ENCODE results near the gene FUCA1. TPM values are rescaled to one million over a fixed set of nuclear protein-coding genes. Genes with fewer than 3 reads are reported as not detected.

The FUCA1 gene
- total RNA-seq, 2 experiments from 2014 or later, result 3.6 to 4.1 TPM

- Histone ChIP-seq H3K4me1 (ENCODE audit: insufficient read depth, low read length) (peaks cover 16% of the 10 kb centered on the region), H3K9me3 (ENCODE audit: control insufficient read depth in 1 of 2, insufficient read depth in 1 of 2, low read length in 2 of 2) (no peaks in the 10 kb centered on the region), H3K27me3 (ENCODE audit: control insufficient read depth in 1 of 2, insufficient read depth in 2 of 2, low read length in 2 of 2) (no peaks in the 10 kb centered on the region), H3K36me3 (ENCODE audit: insufficient read depth, low read length) (peaks cover 58% of the 10 kb centered on the region), H3K4me3 (ENCODE audit: low read length) (no peak overlapping the region), H3K27ac (ENCODE audit: low read depth in 1 of 2, low read length in 2 of 2) (no peak overlapping the region)
- intact Hi-C loops (cut with DNase I, micrococcal nuclease), result loop anchor here (5.0 kb wide), 2 partner anchors 103 to 213 kb away; no protein-coding TSS in a partner anchor
- POLR2A ChIA-PET, result no interaction called here
- CTCF ChIA-PET, result interaction anchor here (3.0 kb wide), 1 partner anchor 42 kb away, joined by 6 read pairs; no protein-coding TSS in a partner anchor
- no peaks in the 10 kb centered on the region for H3K27me3 Mint-ChIP-seq
- H3K4me3 Mint-ChIP-seq, result no peak overlapping the region
- H3K27ac Mint-ChIP-seq, result no peak overlapping the region
- DNase-seq (no peak), ATAC-seq (ENCODE audit: poor library complexity) (no peak)
- TF ChIP-seq CTCF (IDR thresholded peaks at IDR 0.05), result no peak
- no peaks in the 10 kb centered on the region for H3K9me3 Mint-ChIP-seq
- H3K4me1 Mint-ChIP-seq (ENCODE audit: low read depth), result peaks cover 14% of the 10 kb centered on the region
- peaks cover 70% of the 10 kb centered on the region for H3K36me3 Mint-ChIP-seq (ENCODE audit: low read depth)
These were observed 54.1 kb downstream of the FUCA1 start for GRCh38 chr1:23814016-23814415.

GRCh38 chr1:23810818-23811540 lies 57.1 kb downstream of the FUCA1 start:
- Histone ChIP-seq H3K4me3 (ENCODE audit: low read length) (no peak overlapping the region), H3K4me1 (ENCODE audit: insufficient read depth, low read length) (peaks cover 16% of the 10 kb centered on the region), H3K9me3 (ENCODE audit: control insufficient read depth in 1 of 2, insufficient read depth in 1 of 2, low read length in 2 of 2) (no peaks in the 10 kb centered on the region), H3K27me3 (ENCODE audit: control insufficient read depth in 1 of 2, insufficient read depth in 2 of 2, low read length in 2 of 2) (no peaks in the 10 kb centered on the region), H3K27ac (ENCODE audit: low read depth in 1 of 2, low read length in 2 of 2) (no peak overlapping the region), H3K36me3 (ENCODE audit: insufficient read depth, low read length) (peaks cover 32% of the 10 kb centered on the region)
- peak in 11 of 14 experiments; percentile 29 to 80 (median 45) for DNase-seq
- peak; percentile 54 for TF ChIP-seq CTCF (IDR thresholded peaks at IDR 0.05)
- no peaks in the 10 kb centered on the region for H3K9me3 Mint-ChIP-seq
- H3K27ac Mint-ChIP-seq, result no peak overlapping the region
- H3K4me1 Mint-ChIP-seq (ENCODE audit: low read depth), result peaks cover 14% of the 10 kb centered on the region
- ATAC-seq (ENCODE audit: poor library complexity), result peak; percentile 74
- no peak overlapping the region for H3K4me3 Mint-ChIP-seq
- ChIA-PET POLR2A (interaction anchor here (1.2 to 2.1 kb wide), 6 partner anchors 10 to 149 kb away, joined by 3 to 8 read pairs (median 4); partner anchors contain the start of genes PITHD1 and PNRC2), CTCF (interaction anchor here (0.8 to 3.1 kb wide), 22 partner anchors 8 to 217 kb away, joined by 3 to 44 read pairs (median 6); partner anchors contain the start of genes FUCA1, GALE, HMGCL and LYPLA2)
- no peaks in the 10 kb centered on the region for H3K27me3 Mint-ChIP-seq
- intact Hi-C loops (cut with DNase I, micrococcal nuclease), result loop anchor here (1.0 to 5.0 kb wide), 3 partner anchors 57 to 216 kb away; partner anchors contain the start of gene FUCA1 (in 1 of the 2)
- H3K36me3 Mint-ChIP-seq (ENCODE audit: low read depth), result peaks cover 60% of the 10 kb centered on the region

- H3K9me3 Mint-ChIP-seq, result no peaks in the 10 kb centered on the region
- H3K36me3 Mint-ChIP-seq (ENCODE audit: low read depth), result peaks cover 59% of the 10 kb centered on the region
- no peaks in the 10 kb centered on the region for H3K27me3 ChIP-seq (ENCODE audit: control insufficient read depth in 1 of 2, insufficient read depth in 2 of 2, low read length in 2 of 2)
- no peak overlapping the region for H3K27ac Mint-ChIP-seq
- CTCF ChIA-PET, result interaction anchor here (0.6 to 3.1 kb wide), 20 partner anchors 9 to 149 kb away, joined by 3 to 44 read pairs (median 6); partner anchors contain the start of genes FUCA1, GALE, HMGCL and LYPLA2
- H3K27me3 Mint-ChIP-seq, result no peaks in the 10 kb centered on the region
- H3K27ac ChIP-seq (ENCODE audit: low read depth in 1 of 2, low read length in 2 of 2), result no peak overlapping the region
- H3K4me3 Mint-ChIP-seq, result no peak overlapping the region
- H3K36me3 ChIP-seq (ENCODE audit: insufficient read depth, low read length), result peaks cover 28% of the 10 kb centered on the region
- peaks cover 14% of the 10 kb centered on the region for H3K4me1 Mint-ChIP-seq (ENCODE audit: low read depth)
- H3K9me3 ChIP-seq (ENCODE audit: control insufficient read depth in 1 of 2, insufficient read depth in 1 of 2, low read length in 2 of 2), result no peaks in the 10 kb centered on the region
- TF ChIP-seq CTCF (IDR thresholded peaks at IDR 0.05), result peak; percentile 68
- H3K4me1 ChIP-seq (ENCODE audit: insufficient read depth, low read length), result peaks cover 16% of the 10 kb centered on the region
- DNase-seq, result peak; percentile 73 to 91 (median 78)
- POLR2A ChIA-PET, result interaction anchor here (1.0 to 2.1 kb wide), 9 partner anchors 8 to 150 kb away, joined by 3 to 10 read pairs (median 4); partner anchors contain the start of genes HMGCL, PITHD1 and PNRC2
- H3K4me3 ChIP-seq (ENCODE audit: low read length), result no peak overlapping the region
- ATAC-seq (ENCODE audit: poor library complexity), result peak; percentile 94
- intact Hi-C loops (cut with DNase I, micrococcal nuclease), result loop anchor here (1.0 to 10.0 kb wide), 6 partner anchors 59 to 445 kb away; partner anchors contain the start of genes FUCA1 (in 2 of the 2), PNRC2 (in 1 of the 2) and ZNF436 (in 1 of the 2)
These were observed 58.3 kb downstream of the FUCA1 start for GRCh38 chr1:23809751-23810171.

All from CD4-positive, alpha-beta T cell (primary cell).